ENCODE data around the gene AGAP1.

The AGAP1 gene

DNA sequence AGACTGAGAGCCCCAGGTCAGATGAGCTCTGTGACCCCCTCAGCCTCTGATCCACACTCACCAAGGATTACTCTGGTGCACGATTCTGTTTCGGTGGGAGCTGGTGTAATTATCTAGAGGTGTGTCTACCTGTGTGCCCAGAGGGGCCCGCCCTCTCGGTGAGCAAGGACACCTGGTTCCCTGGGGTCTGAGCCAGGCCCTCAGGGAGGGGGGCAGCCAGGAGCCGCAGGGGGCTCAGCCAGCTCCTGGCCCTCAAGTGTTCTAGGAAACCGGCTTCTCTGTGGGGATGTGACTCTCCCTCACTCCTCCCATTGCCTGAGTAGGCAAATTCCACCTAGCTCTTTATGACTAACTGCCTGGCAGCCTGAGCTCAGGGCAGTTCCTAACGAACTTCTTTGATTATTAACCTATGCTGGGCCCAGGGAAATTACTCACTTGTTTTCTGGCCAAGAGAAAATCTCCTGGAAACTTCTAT lies 17.4 kb downstream of the AGAP1 start:
- peak; percentile 12 for DNase-seq

- DNase-seq, result no peak
These were observed 18.2 kb downstream of the AGAP1 start for GRCh38 chr2:235511751-235512698.

DNA sequence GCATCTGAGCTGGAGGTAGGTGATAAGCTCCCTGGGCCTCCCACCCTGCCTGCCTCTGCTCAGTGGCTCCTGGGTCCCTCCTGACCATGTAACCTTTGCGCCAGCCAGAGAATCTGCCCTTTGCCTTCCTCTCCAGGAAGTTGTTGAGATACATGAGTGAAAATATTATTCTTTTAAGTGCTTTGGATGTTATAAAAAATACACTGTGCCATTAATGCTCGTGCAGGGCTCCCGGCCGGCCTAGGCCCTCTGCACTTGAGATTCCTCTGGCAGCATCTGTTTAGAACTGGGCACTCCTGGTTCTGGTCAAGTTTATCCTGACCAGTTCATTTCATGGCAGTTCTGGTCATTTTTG lies 18.8 kb downstream of the AGAP1 start:
- DNase-seq, result no peak

DNA sequence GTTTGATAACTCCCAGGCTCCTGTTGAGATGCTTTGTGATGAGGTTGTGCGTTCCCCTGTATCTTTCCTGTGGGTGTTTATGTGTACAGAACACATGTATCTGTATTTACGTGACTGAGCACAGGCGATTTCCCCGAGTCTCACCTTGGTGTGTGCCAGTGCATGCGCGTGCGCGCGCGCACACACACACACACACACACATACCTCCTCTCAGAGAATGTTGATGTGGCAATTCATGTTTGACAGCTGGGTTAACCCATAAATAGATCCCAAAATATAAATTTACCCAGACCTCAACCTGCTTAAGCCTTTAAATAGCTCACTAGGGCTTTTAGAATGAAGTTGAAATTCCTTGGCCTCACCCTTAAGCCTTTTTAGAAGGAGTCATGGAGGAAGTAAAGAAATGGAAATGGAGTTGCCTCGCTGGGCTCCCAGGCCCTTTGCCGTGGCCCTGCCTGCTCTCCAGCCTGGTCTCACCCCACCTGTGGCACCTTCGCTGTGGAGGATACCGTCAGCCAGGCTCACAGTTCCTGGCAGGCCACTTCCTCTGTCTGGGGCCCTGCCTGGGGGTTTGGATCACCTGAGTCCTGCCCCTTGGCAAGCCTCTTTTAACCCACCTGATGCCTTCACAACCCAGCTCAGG lies 20.3 kb downstream of the AGAP1 start:
- DNase-seq, result no peak

- no peak for DNase-seq
These were observed 21.0 kb downstream of the AGAP1 start for GRCh38 chr2:235514627-235515363.

GRCh38 chr2:235515364-235515742 lies 21.5 kb downstream of the AGAP1 start:
- no peak for DNase-seq

DNA sequence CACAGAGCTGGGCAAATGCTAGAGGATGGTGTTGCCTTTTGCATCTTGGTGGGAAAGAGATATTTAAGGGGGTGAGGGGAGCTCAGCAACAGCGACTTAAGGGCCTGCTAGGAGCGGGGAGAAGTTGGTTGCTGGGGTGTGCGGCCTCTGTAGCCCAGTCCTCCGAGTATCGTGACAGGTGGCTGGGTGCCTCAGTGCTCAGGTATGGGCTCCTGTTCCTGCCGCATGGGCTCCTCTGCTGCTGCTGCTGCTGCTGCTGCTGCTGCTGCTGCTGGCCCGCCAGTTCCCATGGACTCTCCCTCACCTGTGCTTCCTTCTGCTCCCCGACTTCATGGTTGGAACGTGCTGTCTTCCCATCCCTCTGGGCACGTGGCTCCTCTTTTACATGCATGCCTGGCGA lies 22.0 kb downstream of the AGAP1 start:
- no peak for DNase-seq

DNA sequence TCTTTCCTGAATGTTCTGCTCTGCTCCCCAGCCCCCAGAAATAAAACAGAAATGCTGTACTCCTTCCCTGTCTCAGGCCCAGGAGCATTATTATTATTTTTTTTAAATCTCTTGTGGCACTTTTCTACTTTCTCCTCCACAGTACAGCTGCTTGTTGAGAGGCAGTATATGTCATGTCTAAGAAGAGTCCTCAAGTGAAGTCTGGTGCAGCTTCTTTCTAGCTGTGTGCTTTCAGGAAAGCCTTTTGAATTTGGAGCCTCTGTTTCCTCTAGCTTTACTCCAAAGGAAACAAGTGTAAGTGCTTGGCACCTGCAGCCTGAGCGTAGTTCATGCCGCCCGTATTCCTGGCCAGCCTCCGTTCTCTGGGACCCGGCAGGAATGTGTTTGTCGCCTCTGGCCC lies 22.4 kb downstream of the AGAP1 start:
- DNase-seq, result no peak

- DNase-seq, result no peak
These were observed 24.7 kb downstream of the AGAP1 start for GRCh38 chr2:235518322-235519090.

GRCh38 chr2:235520787-235521186 lies 26.9 kb downstream of the AGAP1 start:
- no peak for DNase-seq

DNA sequence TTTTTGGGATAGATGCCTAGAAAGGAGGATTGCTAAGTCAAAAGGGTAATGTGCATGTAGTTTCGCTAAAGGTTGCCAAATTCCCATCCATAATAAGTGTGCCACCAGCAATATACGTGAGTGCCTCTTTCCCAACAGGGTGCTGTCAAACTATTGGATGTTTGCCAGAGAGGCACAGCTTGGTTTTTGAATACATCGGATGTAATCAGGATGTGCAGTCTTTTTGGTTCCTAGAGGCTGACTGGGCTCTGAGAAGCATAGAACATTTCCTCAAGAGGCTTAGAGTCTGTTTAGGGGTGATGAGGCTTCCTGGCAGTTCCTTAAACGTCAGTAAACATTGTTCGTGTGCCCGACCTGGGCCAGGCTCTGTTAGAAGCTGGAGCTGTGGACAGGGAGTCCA lies 28.0 kb downstream of the AGAP1 start:
- DNase-seq, result peak; percentile 76

DNA sequence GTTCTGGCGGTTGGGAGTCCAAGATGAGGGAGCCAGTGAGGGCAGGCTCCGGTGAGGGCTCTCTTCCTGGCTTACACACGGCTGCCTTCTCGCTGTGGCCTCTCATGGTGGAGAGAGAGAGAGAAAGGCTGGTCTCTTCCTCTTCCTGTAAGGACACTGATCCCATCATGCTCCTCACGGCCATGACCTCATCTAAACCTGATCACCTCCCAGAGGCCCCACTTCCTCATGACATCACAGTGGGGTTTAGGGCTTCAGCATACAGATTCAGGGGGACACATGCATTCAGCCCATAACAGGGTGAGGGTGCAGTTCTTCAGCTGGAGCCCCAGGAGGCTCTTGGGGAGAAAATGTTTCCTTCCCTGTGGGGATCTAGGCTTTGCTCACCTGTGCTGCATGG lies 29.2 kb downstream of the AGAP1 start:
- DNase-seq, result no peak

GRCh38 chr2:235523486-235524150 lies 29.8 kb downstream of the AGAP1 start:
- no peak for DNase-seq

DNA sequence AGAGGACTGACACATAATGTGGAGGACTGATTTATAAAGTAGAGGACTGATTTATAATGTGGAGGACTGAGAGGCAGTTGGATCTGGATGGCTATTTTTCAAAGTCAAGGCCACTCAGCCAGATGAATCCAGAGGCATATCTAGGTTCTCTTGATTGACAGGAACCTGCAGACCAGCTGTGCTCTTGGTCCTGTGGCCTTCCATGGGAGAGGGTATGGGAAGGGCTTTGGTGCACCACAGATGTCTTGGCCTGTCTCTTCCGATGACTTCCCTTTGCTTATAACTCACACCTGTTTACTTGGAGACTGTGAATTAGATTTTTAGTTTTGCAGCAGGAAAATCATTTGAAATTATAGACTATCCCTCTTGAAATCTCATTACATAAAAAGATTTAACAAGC lies 32.3 kb downstream of the AGAP1 start:
- no peak for DNase-seq

DNA sequence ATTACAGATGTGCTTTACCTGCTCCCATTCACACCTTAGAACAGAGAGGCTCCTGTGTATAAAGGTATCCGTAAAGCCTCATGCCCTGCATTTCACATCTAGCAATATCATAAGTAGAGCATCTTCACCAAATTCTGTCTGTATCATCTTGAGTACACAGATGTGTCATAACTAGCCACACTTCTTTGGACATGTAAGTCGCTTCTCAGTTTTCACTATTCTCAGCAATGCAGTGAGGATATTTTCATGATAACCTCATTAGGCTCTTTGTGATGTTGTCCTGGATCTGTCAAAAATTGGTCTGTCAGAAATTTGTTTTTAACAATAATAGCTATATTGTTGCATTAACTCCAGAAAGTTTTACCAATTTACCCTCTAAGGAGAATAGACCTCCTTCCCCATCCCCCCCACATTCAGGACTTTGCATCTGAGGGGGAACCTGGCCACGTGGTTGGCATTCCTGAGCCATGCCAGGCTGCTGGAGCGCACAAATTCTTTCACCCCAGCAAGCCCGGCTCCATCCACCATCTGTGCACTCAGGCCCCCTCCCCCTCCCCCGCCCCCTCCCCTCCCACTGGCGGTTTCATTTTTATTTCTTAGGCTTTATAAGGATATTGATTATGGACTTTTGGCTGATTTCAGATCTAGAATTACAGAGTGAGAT lies 34.1 kb downstream of the AGAP1 start:
- no peak for DNase-seq

DNA sequence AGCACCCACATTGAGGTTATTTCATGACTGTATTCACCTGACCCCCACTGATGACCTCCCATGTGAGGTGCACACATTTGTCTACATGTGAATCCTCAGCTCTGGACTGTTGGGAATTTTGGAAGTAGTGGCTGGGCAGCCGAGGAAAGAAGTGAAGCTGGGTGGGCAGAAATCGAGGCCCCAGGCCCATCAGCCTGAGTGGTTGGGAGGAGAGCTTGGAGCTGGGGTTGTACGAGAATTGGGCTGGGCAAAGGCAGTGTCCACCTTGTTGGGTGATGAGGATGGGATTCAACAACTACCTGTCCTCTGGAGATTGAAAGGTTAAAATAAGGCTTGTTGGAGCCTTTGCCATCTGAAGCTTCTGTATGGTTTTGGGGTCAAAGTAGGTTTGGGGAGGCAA lies 35.8 kb downstream of the AGAP1 start:
- no peak for DNase-seq

- no peak for DNase-seq
These were observed 36.9 kb downstream of the AGAP1 start for GRCh38 chr2:235530735-235531134.

GRCh38 chr2:235532307-235532706 lies 38.5 kb downstream of the AGAP1 start:
- DNase-seq, result no peak

DNA sequence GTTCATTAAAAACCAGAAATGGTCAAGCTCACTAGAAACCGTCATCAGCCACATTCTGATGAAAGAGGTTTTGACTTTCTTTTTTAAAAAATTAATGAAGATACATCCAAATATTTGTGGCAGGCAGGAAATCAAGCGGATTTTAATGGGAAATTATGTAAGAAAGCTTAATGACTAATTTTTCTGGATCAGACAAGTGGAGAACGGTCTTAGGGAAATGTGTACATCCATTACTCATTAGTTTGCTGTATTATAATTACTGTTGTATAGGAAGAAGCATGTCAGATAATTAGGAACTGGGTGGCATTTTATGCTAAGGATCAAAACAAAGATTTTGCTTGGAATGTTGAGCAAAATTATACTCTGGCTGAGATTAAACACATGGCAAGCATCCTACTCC lies 39.4 kb downstream of the AGAP1 start:
- no peak for DNase-seq

DNA sequence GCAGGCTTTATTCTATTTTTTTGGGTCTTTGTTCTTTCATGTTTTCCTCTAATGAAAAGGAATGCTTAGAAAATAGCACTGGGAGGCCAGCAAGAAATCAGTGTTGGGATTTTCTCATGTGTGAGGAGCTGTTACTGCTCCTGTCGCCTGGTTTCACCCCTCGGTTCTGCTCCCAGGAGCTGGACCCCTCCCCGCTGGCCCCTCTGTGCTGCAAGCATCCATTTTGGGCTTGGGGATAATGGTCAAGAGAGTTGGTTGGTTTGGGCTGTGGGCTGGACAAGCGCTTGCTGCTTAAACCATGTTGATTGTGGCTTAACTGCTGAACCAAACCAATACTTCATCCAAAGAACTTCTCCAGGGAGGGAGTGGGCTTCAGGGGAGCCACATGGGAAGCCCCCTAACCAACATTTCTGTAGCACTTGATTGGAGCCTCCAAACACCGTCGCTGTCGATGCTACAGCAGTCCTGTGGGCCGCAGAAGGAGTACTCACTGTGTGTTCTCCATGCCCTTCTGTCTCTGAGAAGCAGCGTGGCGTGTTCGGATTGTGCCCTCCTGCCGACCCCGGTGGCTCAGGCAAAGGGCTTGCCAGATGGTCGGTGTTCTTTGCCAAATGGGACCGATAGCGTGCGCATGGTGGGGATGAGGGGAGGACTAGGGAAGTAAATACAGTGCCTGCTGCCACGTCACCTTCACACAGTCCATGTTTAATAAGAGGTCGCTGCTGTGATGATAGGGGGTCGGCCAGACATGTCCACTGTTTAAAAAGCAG lies 40.0 kb downstream of the AGAP1 start:
- DNase-seq, result no peak
